HG02884 (cell line): ENCODE measurements around the gene IFT43.

Experiments used
- ATAC-seq: cut with Tn5 transposase; IDR thresholded peaks from one replicate; pipeline ENCODE4 v1.9.1; 2021; ENCODE audit warnings: mild to moderate bottlenecking, moderate library complexity; ENCODE audit not compliant: unreplicated experiment

Gene IFT43

DNA sequence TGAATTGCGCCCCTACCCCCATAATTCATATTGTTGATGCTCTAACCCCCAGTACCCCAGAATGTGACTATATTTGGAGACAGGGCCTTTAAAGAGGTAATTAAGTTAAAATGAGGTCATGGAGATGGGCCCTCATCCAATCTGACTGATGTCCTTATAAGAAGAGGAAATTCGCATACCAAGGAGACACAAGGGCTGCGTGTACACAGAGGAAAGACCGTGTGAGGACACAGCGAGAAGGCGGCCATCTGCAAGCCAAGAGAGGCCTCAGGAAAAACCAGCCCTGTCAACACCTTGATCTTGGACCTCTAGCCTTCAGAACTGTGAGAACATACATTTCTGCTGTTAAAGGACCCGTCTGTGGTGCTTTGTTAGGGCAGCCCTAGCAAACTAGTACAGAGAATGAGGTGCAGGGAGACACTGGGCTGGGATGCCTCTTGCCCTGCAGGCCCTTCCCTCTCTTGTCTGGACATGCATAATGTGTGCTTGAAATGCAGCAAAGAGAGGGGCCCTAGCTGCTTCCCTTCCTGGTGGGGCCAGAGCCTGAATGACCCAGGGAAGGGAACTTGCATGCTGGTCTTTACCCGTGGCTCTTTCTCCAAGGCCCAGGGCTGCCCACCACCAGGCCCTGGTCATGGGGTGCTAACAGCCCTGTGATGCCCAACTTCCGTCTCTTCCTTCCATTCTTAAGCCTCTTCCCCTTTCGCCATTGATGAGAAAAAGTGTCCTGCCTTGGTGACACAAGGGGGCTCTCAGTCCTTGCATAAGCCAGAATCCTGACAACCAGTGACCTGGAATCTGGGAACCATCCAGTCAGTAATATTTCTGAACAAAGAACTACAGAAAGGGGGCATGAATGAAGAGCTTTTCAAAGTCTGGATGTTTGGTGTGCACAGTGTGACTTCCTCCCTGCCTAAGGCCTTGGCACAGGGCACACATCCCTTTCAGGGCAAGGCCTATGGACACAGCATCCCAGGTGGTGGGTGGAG is 116.1 kb downstream of the IFT43 start:
- no peak for ATAC-seq

DNA sequence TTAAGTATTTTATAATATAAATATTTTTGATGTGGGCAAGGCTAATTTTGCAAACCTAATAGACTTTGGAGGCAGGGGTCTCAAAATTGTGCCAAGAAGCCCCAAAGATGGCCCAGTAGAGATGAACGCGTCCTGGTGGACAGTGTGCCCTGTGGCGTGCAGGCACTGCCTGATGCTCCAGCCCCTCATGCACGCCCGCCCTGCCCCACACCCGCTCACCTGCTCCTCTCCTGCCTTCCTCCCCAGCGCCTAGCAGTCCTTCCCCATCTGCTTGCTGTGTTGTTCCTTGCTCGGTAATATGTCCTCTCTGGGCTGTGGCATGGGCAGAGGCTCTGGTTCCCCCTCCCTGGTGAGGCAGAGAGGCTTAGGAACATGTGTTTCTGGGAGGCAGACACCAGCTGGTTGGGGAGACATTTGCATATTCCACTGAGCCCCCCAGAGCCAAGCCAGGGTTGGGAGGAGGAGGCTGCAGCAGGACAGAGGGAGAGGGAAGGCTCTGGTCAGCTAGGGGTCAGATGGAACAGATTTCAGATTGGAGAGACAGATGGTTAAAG is 119.3 kb downstream of the IFT43 start:
- ATAC-seq, result no peak

DNA sequence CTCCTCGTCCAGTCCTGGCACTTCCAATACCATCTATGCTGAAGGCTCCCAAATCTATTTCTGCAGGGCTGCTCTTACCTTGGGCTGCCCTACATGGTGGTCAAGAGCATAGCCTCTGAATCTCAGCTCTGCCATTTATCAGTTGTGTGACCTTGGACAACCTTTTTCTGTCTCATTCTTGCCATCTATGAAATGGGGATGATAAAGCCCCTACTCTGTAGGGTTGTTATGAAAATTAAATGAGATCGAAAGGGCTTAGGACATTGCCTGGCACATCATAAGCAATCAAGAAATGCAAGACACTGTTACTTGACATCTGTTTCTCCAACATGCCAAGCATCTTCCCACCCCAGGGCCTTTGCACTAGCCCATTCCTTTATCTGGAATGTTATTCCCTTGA is 120.6 kb downstream of the IFT43 start:
- ATAC-seq, result no peak

DNA sequence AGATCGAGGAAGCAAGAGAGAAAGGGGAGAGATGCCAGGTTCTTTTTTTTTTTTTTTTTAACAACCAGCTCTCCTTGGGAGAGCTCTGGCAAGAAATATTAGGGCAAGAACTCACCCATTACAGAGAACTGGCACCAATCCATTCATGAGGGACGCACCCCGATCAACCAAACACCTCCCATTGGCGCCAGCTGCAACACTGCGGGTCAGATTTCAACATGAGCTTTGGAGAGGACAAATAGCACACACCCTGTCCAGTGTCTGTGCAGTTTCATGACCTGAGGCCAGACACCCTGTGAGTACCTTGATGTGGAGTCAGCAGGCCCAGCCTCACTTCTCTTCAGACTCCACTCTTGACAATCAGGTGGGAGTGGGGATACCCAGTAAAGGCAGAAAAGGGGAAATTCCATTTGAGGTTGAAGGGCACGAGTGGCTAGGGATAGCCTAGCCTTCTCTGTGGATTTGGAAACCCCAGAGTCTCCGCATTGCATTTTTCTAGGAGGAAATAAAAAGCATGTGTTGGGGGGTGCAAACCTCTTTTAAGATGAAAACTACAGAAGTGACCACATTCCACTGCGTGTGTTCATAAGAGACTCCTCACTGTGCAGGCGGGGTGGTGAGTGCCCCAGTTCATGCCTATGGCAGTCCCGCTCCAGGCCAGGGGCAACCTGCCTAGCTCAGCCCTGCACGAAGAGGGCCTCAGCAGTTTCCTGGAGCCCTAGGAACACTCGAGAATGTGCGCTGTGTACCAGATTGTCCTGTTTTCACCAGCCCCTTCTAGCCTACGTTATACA is 123.7 kb downstream of the IFT43 start:
- ATAC-seq, result no peak

DNA sequence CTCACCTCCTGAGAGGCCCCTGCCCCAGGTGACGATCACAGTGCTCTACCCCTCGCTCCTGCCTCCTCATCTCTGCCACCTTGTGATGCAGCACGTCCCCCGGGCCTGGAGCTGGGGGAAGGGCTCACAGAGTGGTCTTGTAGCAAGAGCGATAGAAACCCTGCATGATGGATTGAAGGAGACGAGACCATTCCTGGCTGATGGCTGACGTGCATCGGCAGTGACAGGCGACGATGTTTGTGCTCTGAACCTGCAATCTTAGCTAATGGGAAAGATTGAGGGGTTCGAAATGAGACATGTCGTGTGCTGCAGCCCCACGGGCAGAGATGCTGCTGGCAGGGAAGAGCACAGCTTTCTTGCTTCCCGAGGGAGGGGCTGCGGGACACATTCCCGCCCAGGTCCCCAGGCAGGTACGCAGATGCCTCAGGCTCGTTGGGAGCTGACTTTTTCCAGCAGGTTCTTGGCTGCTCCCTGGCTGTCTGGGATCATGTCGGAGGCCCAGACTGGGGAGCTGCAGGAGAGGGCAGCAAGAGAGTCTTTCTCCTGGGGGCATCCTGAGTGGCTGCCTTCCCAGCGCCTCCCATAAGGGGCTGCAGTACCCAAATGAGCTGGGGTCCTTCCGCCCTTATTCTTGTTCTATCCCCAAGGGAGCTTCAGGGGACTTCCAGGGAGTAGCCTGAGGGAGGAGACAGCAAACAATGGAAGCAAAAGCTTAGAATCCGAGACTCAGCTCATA is 127.5 kb downstream of the IFT43 start:
- no peak for ATAC-seq

DNA sequence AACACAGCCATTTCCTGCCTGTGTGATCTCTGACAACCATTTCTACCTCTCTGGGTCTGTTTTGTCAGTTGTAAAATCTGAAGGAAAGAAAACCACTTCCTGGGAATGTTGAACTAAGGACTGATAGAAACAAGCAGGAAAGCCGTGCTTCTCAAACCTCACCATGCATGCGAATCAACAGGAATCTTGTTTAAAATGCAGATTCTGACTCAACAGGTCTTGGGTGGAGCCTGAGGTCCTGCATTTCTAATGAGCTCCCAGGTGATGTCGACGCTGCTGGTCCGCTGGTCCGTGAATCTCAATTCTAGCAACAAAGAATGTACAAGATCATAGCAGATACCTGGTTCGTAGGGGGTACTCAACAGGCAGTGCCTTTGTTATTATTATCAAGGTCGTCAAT is 128.1 kb downstream of the IFT43 start:
- no peak for ATAC-seq

GRCh38 chr14:76115010-76115422 is 129.5 kb downstream of the IFT43 start:
- ATAC-seq, result no peak

DNA sequence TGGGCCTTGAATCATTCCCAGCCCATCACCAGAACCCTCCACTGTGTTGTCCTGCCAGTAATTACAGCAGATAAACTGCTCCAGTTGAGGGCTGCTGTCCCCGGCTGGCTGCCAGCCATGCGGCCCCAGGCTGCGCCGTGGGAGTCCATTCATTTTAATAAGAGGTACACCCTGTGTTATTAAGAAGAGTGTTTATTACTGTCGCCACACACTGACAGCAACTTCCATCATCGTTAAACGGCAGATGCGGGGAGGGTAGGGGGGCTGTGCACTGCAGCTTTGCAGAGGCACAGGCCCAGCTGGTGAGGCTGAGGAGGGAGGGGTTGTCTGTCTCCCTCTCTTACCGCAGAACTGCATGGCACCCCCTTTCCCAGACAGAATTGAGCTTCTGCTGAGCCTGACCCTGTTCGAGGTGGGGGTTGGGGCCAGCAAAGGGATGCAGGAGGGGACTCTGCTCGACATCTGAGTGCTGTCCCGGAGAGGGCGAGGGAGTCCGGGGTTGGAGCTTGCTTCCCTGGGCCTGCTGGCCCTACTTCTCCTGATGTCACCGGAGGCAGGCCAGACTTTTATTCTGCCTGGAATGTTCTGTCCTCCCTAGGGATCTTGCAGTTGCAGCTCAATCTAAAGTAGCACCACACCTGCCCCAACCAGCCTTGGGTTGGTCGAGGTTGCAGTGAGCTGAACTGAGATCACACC is 132.4 kb downstream of the IFT43 start:
- no peak for ATAC-seq

DNA sequence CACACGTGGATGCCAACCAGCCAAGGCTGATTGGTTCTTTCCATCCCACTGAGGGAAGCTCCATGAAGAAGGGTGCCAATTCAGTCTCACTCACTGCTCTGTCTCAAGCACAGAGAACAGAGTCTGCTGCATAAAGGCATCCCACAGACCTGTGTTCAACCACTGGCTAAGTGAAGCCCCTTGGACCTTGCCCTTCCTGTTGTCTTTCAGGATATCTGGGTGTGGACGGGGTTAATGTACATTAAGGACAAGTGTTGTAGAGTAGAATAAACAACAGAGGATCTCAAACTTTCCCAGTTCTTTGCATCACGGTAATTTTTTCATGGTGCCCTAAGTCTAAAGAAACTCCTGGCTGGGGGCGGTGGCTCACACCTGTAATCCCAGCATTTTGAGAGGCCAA is 133.0 kb downstream of the IFT43 start:
- ATAC-seq, result no peak

GRCh38 chr14:76121089-76121748 is 135.7 kb downstream of the IFT43 start:
- ATAC-seq, result no peak

DNA sequence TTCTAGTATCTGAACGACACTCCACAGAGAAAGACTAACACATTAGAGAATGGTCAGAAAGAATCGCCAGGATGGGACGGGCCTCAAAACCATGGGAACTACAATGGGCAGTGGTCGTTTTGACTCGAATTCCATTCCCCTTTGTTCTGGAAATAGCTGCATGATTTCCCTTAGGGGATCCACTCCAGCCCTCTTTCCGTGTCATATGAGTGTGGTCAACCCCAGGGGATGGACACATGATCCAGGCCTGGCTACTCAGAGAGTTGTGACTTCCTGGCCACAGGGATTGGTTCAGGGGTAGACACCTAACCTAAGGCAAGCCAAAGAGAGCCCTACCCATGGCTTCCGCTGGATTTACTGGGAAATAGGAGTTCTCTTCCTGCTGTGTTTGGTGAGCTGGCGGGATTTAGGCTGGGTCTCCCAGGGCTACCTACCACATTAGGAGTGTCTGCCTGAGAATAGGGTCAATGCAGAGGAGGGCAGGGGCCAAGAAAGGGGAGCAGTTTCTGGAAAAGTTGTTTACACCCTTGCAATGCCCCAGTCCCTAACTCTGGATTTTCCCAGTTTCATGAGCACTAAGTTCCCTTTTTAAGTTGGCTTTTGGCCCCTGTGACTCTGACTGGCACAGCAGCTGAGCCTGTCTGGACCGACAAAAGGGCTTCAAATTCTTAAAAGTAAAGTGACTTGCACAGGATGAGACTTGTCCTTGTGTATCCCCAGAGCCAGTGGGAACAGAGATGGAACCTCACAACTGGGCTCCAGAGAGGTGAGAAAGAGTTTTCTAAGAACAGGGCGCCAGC is 138.1 kb downstream of the IFT43 start:
- no peak for ATAC-seq

DNA sequence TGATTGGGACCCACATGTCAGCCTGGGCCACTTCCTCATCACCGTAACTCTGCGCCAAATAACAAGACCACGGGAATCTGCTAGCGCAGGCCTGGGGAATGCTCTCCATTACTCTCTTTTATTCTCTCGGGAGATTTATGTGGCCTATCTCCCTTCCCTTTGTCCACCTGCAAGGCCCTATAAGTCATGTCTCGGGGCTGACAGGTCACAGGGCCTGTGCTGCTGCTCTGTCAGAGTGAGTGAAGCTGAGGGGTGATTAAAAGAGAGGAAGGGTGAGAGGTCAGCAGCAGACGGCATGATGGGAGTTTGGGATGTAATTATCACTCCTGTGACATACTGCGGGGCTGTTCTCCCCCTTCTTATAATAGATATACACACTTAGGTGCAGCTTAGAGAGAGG is 139.9 kb downstream of the IFT43 start:
- ATAC-seq, result no peak

- no peak for ATAC-seq
Measured at GRCh38 chr14:76126076-76126475, 140.5 kb downstream of the IFT43 start.

DNA sequence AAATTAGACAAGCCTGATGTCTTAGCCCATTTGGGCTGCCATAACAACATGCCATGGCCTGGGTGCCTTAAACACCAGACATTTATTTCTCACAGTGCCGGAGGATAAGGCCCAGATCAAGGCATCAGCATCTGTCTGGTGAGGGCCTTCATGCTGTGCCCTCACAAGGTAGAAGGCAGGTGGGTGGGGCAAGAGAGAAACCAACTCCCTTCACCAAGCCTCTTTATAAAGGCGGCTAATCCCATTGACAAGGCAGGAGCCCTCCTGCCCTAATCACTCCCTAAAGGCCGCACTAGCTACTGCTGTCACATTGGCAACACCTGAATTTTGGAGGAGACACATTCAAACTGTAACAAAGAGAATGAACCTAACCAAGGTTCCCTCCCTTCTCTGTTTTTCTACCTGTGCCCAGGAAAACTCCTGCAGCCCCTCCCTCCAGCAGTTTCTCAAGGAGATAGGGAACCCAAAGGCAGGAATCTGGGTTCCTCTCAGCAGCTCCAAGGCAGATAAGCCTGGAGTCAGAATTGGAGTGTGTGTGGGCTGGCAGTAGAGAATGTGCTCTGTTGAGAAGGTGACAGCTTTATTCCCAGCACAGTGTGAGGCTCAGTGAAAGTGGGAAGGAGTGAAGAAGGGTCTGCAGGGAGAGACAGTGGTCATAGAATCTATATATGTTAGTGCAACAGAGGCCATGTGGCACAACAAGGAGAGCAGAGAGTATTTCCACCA is 144.5 kb downstream of the IFT43 start:
- no peak for ATAC-seq

DNA sequence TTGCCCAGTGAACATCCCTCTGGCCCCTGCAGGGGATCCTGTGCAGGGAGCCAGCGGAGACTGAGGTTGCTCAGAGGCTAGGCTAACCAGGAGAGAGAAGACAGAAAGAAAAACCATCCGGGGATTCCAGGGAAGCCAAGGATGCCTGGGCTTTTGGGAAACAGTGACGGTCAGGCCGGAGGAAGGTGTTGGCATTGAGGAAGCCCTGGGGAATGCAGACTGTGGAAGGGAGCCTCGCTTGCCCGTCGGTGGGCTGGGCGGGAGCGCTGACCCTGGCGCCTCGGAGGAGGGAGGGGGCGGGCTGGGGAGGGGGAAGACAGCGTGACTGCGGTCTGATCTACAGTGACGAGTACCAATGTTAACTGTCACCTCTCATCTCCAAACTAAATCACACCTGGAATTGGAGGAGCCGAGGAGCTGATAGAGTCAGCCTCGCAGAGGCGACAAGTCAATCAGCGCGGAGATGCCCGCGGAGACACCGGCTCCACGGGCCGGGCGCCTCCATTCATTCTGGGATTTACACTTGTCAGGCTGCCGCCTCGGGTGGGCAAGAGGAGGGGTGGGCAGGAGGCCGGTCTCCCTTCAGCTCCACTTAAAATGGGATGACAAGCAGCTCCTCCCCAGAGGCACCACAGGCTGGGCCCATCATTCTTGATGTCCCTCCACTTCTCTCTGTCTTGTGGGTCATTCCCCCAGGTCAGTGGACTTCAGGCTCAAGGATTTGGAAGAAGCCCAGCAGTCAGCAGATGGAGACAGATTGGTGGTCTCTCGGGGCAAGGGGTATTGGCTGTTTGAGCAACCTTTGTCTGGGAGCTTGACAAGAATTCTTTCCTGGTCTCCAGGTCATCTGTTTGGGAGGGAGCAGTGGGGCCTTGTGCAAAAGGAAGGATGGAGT is 145.8 kb downstream of the IFT43 start:
- ATAC-seq, result no peak

GRCh38 chr14:76133103-76133502 is 147.5 kb downstream of the IFT43 start:
- no peak for ATAC-seq
